ENCODE results near the gene GOLGA8T. TPM values are rescaled to one million over a fixed set of nuclear protein-coding genes. Genes with fewer than 3 reads are reported as not detected.
A peak's percentile ranks its signal among the peaks of the same experiment; 100 is the strongest.
"Not testable (repeated sequence)": the region's sequence is repeated elsewhere in the genome, so short reads cannot be mapped to it uniquely, and the experiment has no call there.

The GOLGA8T gene
- total RNA-seq, 3 donors from 2014 or later (not counting 1 experiment from before 2014, with no cell fraction given): 2.6 to 4.0 (median 3.0) TPM

- peak overlapping the region; percentile 30 for H3K4me3 ChIP-seq (ENCODE audit: low read length)
- H3K27me3 Mint-ChIP-seq (ENCODE audit: low read depth in 2 of 2); H3K27ac ChIP-seq (ENCODE audit: low read length); H3K9me3 ChIP-seq (ENCODE audit: control insufficient read depth, insufficient read depth, low read length); H3K27me3 ChIP-seq (ENCODE audit: control insufficient read depth, insufficient read depth, low read length); H3K27ac Mint-ChIP-seq; H3K4me1 Mint-ChIP-seq; intact Hi-C loops (cut with micrococcal nuclease); DNase-seq; H3K36me3 Mint-ChIP-seq; H3K36me3 ChIP-seq (ENCODE audit: control insufficient read depth, insufficient read depth, low read length); H3K9me3 Mint-ChIP-seq; H3K4me1 ChIP-seq (ENCODE audit: control insufficient read depth, insufficient read depth, low read length): not testable (repeated sequence)
- H3K4me3 Mint-ChIP-seq: peak overlapping the region; percentile 68
- 0% methylated on average over 9 of the region's 37 CpGs for WGBS (ENCODE audit: insufficient coverage)
- ATAC-seq: peak in 2 of 3 donors; percentile 10 to 17
These were observed 56.8 kb downstream of the GOLGA8T start for GRCh38 chr15:30191639-30192038.

GRCh38 chr15:30192119-30192745, 57.4 kb downstream of the GOLGA8T start:
- H3K36me3 Mint-ChIP-seq; H3K4me1 ChIP-seq (ENCODE audit: control insufficient read depth, insufficient read depth, low read length); H3K36me3 ChIP-seq (ENCODE audit: control insufficient read depth, insufficient read depth, low read length); H3K27me3 Mint-ChIP-seq (ENCODE audit: low read depth in 2 of 2); H3K27ac ChIP-seq (ENCODE audit: low read length); H3K4me1 Mint-ChIP-seq; intact Hi-C loops (cut with micrococcal nuclease); DNase-seq; H3K9me3 ChIP-seq (ENCODE audit: control insufficient read depth, insufficient read depth, low read length); H3K27ac Mint-ChIP-seq; H3K9me3 Mint-ChIP-seq; H3K27me3 ChIP-seq (ENCODE audit: control insufficient read depth, insufficient read depth, low read length); H3K4me3 ChIP-seq (ENCODE audit: low read length): not testable (repeated sequence)
- H3K4me3 Mint-ChIP-seq: peak overlapping the region; percentile 65
- ATAC-seq: peak; percentile 65 to 67 (median 67)
- 0% methylated on average over 2 of the region's 53 CpGs for WGBS (ENCODE audit: insufficient coverage)

GRCh38 chr15:30192892-30193291, 58.0 kb downstream of the GOLGA8T start:
- H3K4me1 Mint-ChIP-seq; H3K27me3 Mint-ChIP-seq (ENCODE audit: low read depth in 2 of 2); H3K36me3 ChIP-seq (ENCODE audit: control insufficient read depth, insufficient read depth, low read length); H3K27ac ChIP-seq (ENCODE audit: low read length); ATAC-seq; H3K27ac Mint-ChIP-seq; H3K9me3 Mint-ChIP-seq; H3K4me3 ChIP-seq (ENCODE audit: low read length); H3K27me3 ChIP-seq (ENCODE audit: control insufficient read depth, insufficient read depth, low read length); H3K4me3 Mint-ChIP-seq; H3K36me3 Mint-ChIP-seq; H3K4me1 ChIP-seq (ENCODE audit: control insufficient read depth, insufficient read depth, low read length); intact Hi-C loops (cut with micrococcal nuclease); DNase-seq; H3K9me3 ChIP-seq (ENCODE audit: control insufficient read depth, insufficient read depth, low read length): not testable (repeated sequence)
- no CpG with 5 or more reads among the region's 9 CpGs for WGBS (ENCODE audit: insufficient coverage)

Other genes starting within 250 kb of the GOLGA8T start
- gene GOLGA8J, start 52.1 kb upstream of the GOLGA8T start, total RNA-seq: 1 to 10 TPM; 1.2 to 6.0 (median 1.2) TPM

All from natural killer cell (primary cell).